Gastroesophageal sphincter (tissue), 4 donors: ENCODE results near the gene SWSAP1. TPM values are rescaled to one million over a fixed set of nuclear protein-coding genes. Genes with fewer than 3 reads are reported as not detected.

Experiments
- ATAC-seq: fragments of 150-250 bp; one replicate; pipeline ENCODE4 v1.9.1; 2016; ENCODE audit warnings: mild to moderate bottlenecking, moderate library complexity
- H3K27ac ChIP-seq, 4 donors: fragments of 200-600 bp; sonication (generic) in 3 of 4; 1 replicate in 3 of 4; 2 replicates in 1 of 4; pipeline ENCODE4 v1.5.1; 2016 to 2019
- H3K27me3 ChIP-seq: fragments of 200-600 bp; sonication (generic); one replicate; pipeline ENCODE4 v1.5.1; 2019
- H3K36me3 ChIP-seq, 2 donors: fragments of 200-600 bp; sonication (generic); one replicate each; pipeline ENCODE4 v1.5.1; 2019; ENCODE audit warnings: control low read depth in 1 of 2
- H3K4me1 ChIP-seq, 3 donors: fragments of 200-600 bp; sonication (generic); 1 replicate in 2 of 3; 2 replicates in 1 of 3; pipeline ENCODE4 v1.5.1; 2016 to 2019; ENCODE audit warnings: control low read depth in 2 of 3
- H3K4me3 ChIP-seq, 2 donors: fragments of 200-600 bp; sonication (generic); one replicate each; pipeline ENCODE4 v1.5.1; 2019; ENCODE audit warnings: mild to moderate bottlenecking in 1 of 2, moderate library complexity in 1 of 2
- H3K9me3 ChIP-seq, 3 donors: fragments of 200-600 bp; sonication (generic); one replicate each; pipeline ENCODE4 v1.5.1; 2017 to 2019; ENCODE audit warnings: control low read depth in 2 of 3
- CTCF ChIP-seq, 4 experiments: fragments of 200-600 bp in 2 of 4; fragments of 450-650 bp in 2 of 4; sonication (generic) in 1 of 4; IDR thresholded peaks; one replicate each; pipeline ENCODE4 v1.5.1; 2017 to 2019; ENCODE audit warnings: antibody characterized with exemption in 4 of 4, mild to moderate bottlenecking in 2 of 4, moderate library complexity in 2 of 4
- EP300 ChIP-seq: sonication (generic); formaldehyde crosslinking; IDR thresholded peaks from one replicate; pipeline ENCODE4 v1.6.1; 2017; ENCODE audit warnings: antibody characterized with exemption, mild to moderate bottlenecking
- POLR2A ChIP-seq, 2 donors: fragments of 450-650 bp; IDR thresholded peaks; one replicate each; pipeline ENCODE4 v1.6.1; 2017; ENCODE audit warnings: antibody characterized with exemption in 2 of 2, mild to moderate bottlenecking in 2 of 2, moderate library complexity in 1 of 2
- POLR2AphosphoS5 ChIP-seq: sonication (generic); formaldehyde crosslinking; IDR thresholded peaks from one replicate; pipeline ENCODE4 v1.6.1; 2017; ENCODE audit warnings: antibody characterized with exemption
- WGBS, 2 donors: methylation state at CpG; one replicate each; pipeline ENCODE4 v1.1.5; 2018; ENCODE audit warnings: low coverage in 1 of 2; 5-methylcytosine and 5-hydroxymethylcytosine counted together
- total RNA-seq, 4 donors: library from RNA; depleted of rRNA; stranded (reverse); fragments of >200 nt; gene quantifications; one replicate each; pipeline ENCODE4 v1.1.0, GENCODE V29; 2016

Gene SWSAP1
- total RNA-seq, 4 donors from 2014 or later = 0.62 to 2.6 (median 1.0) TPM

GRCh38 chr19:11387162-11388034 is 12.9 kb downstream of the SWSAP1 start:
- H3K4me3 ChIP-seq = no peak overlapping the region
- WGBS, 2 donors = 54 to 73% methylated on average over 7 to 19 of the region's 19 CpGs
- no peak overlapping the region for H3K27ac ChIP-seq
- peaks cover 20% of the 10 kb centered on the region for H3K27me3 ChIP-seq
- no peak for ATAC-seq
- H3K36me3 ChIP-seq = no peaks in the 10 kb centered on the region
- TF ChIP-seq POLR2AphosphoS5 = no peak
- no peak for TF ChIP-seq CTCF (IDR thresholded peaks at IDR 0.05)
- no peak for TF ChIP-seq POLR2A (IDR thresholded peaks at IDR 0.05)
- no peak for TF ChIP-seq EP300
- peaks cover 0 to 23% (median 16%) of the 10 kb centered on the region in 3 donors for H3K4me1 ChIP-seq
- H3K9me3 ChIP-seq = peaks cover 0 to 11% (median 0%) of the 10 kb centered on the region in 3 donors

GRCh38 chr19:11390359-11390758 is 15.9 kb downstream of the SWSAP1 start:
- WGBS, 2 donors = no CpG with 5 or more reads among the region's 2 CpGs
- no peaks in the 10 kb centered on the region for H3K4me1 ChIP-seq

GRCh38 chr19:11390933-11391680 is 16.6 kb downstream of the SWSAP1 start:
- Histone ChIP-seq H3K27me3 (peaks cover 10% of the 10 kb centered on the region), H3K4me1 (no peaks in the 10 kb centered on the region), H3K9me3 (peaks cover 0 to 11% (median 0%) of the 10 kb centered on the region in 3 donors), H3K27ac (no peak overlapping the region), H3K36me3 (no peaks in the 10 kb centered on the region), H3K4me3 (no peak overlapping the region)
- no peak for ATAC-seq
- TF ChIP-seq POLR2A (IDR thresholded peaks at IDR 0.05) = no peak
- no peak for TF ChIP-seq POLR2AphosphoS5
- no peak for TF ChIP-seq CTCF (IDR thresholded peaks at IDR 0.05)
- TF ChIP-seq EP300 = no peak
- WGBS, 2 donors = 55 to 78% methylated on average over 2 to 4 of the region's 4 CpGs

More at GRCh38 chr19:11390359-11390758, 15.9 kb downstream of the SWSAP1 start:
- H3K4me3 ChIP-seq = no peak overlapping the region
- TF ChIP-seq POLR2A (IDR thresholded peaks at IDR 0.05) = no peak
- no peak for TF ChIP-seq EP300
- no peak for TF ChIP-seq POLR2AphosphoS5
- no peak for TF ChIP-seq CTCF (IDR thresholded peaks at IDR 0.05)
- H3K27me3 ChIP-seq = peaks cover 10% of the 10 kb centered on the region
- peaks cover 0 to 11% (median 0%) of the 10 kb centered on the region in 3 donors for H3K9me3 ChIP-seq
- no peaks in the 10 kb centered on the region for H3K36me3 ChIP-seq
- ATAC-seq = no peak
- no peak overlapping the region for H3K27ac ChIP-seq

- Histone ChIP-seq H3K9me3 (no peaks in the 10 kb centered on the region), H3K4me3 (no peak overlapping the region), H3K27me3 (peaks cover 15% of the 10 kb centered on the region), H3K36me3 (no peaks in the 10 kb centered on the region), H3K4me1 (no peaks in the 10 kb centered on the region), H3K27ac (no peak overlapping the region)
- TF ChIP-seq POLR2AphosphoS5 (no peak), EP300 (no peak), CTCF (IDR thresholded peaks at IDR 0.05) (no peak), POLR2A (IDR thresholded peaks at IDR 0.05) (no peak)
- WGBS, 2 donors = 88% methylated on average over 6 of the region's 22 CpGs; no CpG with 5 or more reads in 1 of the 2 donors
- ATAC-seq = no peak
Observed at GRCh38 chr19:11397089-11397610, 22.7 kb downstream of the SWSAP1 start.
